Epithelial cell of umbilical artery (primary cell): ENCODE results near the gene CD177. TPM values are rescaled to one million over a fixed set of nuclear protein-coding genes. Genes with fewer than 3 reads are reported as not detected.

Source experiments
- total RNA-seq: library from RNA; depleted of rRNA; stranded (reverse); fragments of >200 nt; gene quantifications from 2 replicates; pipeline ENCODE4 v1.2.3, GENCODE V29; 2014

CD177 gene
- total RNA-seq, result not detected in 2 replicates

GRCh38 chr19:43353606-43354304 lies at the start of gene CD177:
Gene CD177, plus strand, starts transcription at chr19:43353686. Its CDS starts 29 bp downstream, at chr19:43353715.

Other genes starting within 250 kb of the CD177 start
- gene PSG5, start 167.2 kb upstream of the CD177 start, total RNA-seq, result not detected in 2 replicates
- not detected in 2 replicates for gene PSG4, start 148.0 kb upstream of the CD177 start, total RNA-seq
- not detected in 2 replicates for gene PSG9, start 84.2 kb upstream of the CD177 start, total RNA-seq
- not detected in 2 replicates for gene TEX101, start 61.2 kb downstream of the CD177 start, total RNA-seq
- not detected in 2 replicates for gene LYPD3, start 111.9 kb downstream of the CD177 start, total RNA-seq
- 8.8 and 9.1 TPM in 2 replicates for gene PHLDB3, start 151.1 kb downstream of the CD177 start, total RNA-seq
- gene ETHE1, start 173.5 kb downstream of the CD177 start, total RNA-seq, result 55.8 and 114 TPM in 2 replicates
- not detected in 2 replicates for gene ZNF575, start 179.5 kb downstream of the CD177 start, total RNA-seq
- 16.2 and 17.2 TPM in 2 replicates for gene XRCC1, start 221.8 kb downstream of the CD177 start, total RNA-seq
- 0.15 and 0.97 TPM in 2 replicates for gene PINLYP, start 222.1 kb downstream of the CD177 start, total RNA-seq
- 23.1 and 28.3 TPM in 2 replicates for gene IRGQ, start 242.4 kb downstream of the CD177 start, total RNA-seq
- 15.3 and 27.2 TPM in 2 replicates for gene ZNF576, start 242.9 kb downstream of the CD177 start, total RNA-seq